HG02973 (cell line): ENCODE measurements around the gene MRPL54.
A peak's percentile ranks its signal among the peaks of the same experiment; 100 is the strongest.
"Not testable (repeated sequence)": the region's sequence is repeated elsewhere in the genome, so short reads cannot be mapped to it uniquely, and the experiment has no call there.

ENCODE experiments used
- ATAC-seq: cut with Tn5 transposase; IDR thresholded peaks from one replicate; pipeline ENCODE4 v1.9.1; 2021; ENCODE audit warnings: moderate library complexity; ENCODE audit not compliant: unreplicated experiment

Gene MRPL54

GRCh38 chr19:3738477-3739220 is 23.8 kb upstream of the MRPL54 start:
- ATAC-seq, result no peak

GRCh38 chr19:3740431-3740830 is 22.1 kb upstream of the MRPL54 start:
- no peak for ATAC-seq

- ATAC-seq, result no peak
Measured at GRCh38 chr19:3743486-3743885, 19.0 kb upstream of the MRPL54 start.

GRCh38 chr19:3745363-3746045 is 17.0 kb upstream of the MRPL54 start:
- no peak for ATAC-seq

- no peak for ATAC-seq
Measured at GRCh38 chr19:3746371-3747056, 16.0 kb upstream of the MRPL54 start.

GRCh38 chr19:3748965-3749364 is 13.5 kb upstream of the MRPL54 start:
- no peak for ATAC-seq

GRCh38 chr19:3750211-3750610 is 12.3 kb upstream of the MRPL54 start:
- ATAC-seq, result no peak

- ATAC-seq, result no peak
Measured at GRCh38 chr19:3751236-3751635, 11.2 kb upstream of the MRPL54 start.

GRCh38 chr19:3752492-3752891 is 10.0 kb upstream of the MRPL54 start:
- ATAC-seq, result no peak

GRCh38 chr19:3753631-3754410 is 8.7 kb upstream of the MRPL54 start:
- no peak for ATAC-seq

GRCh38 chr19:3757705-3758104 is 4.8 kb upstream of the MRPL54 start:
- not testable (repeated sequence) for ATAC-seq

- not testable (repeated sequence) for ATAC-seq
Measured at GRCh38 chr19:3758297-3758696, 4.2 kb upstream of the MRPL54 start.

GRCh38 chr19:3759482-3760254 is 2.8 kb upstream of the MRPL54 start:
- no peak for ATAC-seq

- ATAC-seq, result no peak
Measured at GRCh38 chr19:3760871-3761361, 1.6 kb upstream of the MRPL54 start.

- ATAC-seq, result peak; percentile 48
Measured at GRCh38 chr19:3761382-3762129, 926 bp upstream of the MRPL54 start, which contains the start of gene APBA3. APBA3 (minus strand) TSS chr19:3761692; CDS start chr19:3760264, 1,428 bp downstream.

- no peak for ATAC-seq
Measured at GRCh38 chr19:3762130-3762473, 380 bp upstream of the MRPL54 start.

GRCh38 chr19:3765121-3765520 is 2.6 kb downstream of the MRPL54 start:
- ATAC-seq, result no peak

- not testable (repeated sequence) for ATAC-seq
Measured at GRCh38 chr19:3765757-3766156, 3.3 kb downstream of the MRPL54 start.

- ATAC-seq, result no peak
Measured at GRCh38 chr19:3766520-3766919, 4.0 kb downstream of the MRPL54 start.
